AG04450 (cell line): ENCODE measurements around the gene RAB19. TPM values are rescaled to one million over a fixed set of nuclear protein-coding genes. Genes with fewer than 3 reads are reported as not detected.

Source experiments
- CTCF ChIA-PET: fragments of 300-600, 350-600 bp; formaldehyde crosslinking; extraction: SDS; loops from one replicate; lab custom pipeline; 2022; ENCODE audit warnings: antibody characterized with exemption, inconsistent platforms; lab: Charles Lee
- POLR2A ChIA-PET: fragments of 350-600 bp; formaldehyde crosslinking; extraction: SDS; loops from one replicate; lab custom pipeline; 2021; ENCODE audit warnings: antibody characterized with exemption, inconsistent platforms; lab: Yijun Ruan, JAX
- DNase-seq: peaks from one replicate; pipeline ENCODE4 v3.0.0-alpha.2; 2011; ENCODE audit warnings: low read depth, low spot score
- H3K27ac ChIP-seq: one replicate; pipeline ENCODE4 v1.5.1; 2012; ENCODE audit warnings: low read depth, low read length, control low read depth
- H3K27me3 ChIP-seq: one replicate; pipeline ENCODE4 v1.6.0; 2012; ENCODE audit warnings: low read length; ENCODE audit not compliant: control insufficient read depth, insufficient read depth
- H3K4me3 ChIP-seq: 2 replicates; pipeline ENCODE4 v1.5.1; 2011; ENCODE audit warnings: mild to moderate bottlenecking, low read depth, low read length, control low read depth
- H3K9me3 ChIP-seq: 2 replicates; pipeline ENCODE4 v1.5.1; 2012; ENCODE audit warnings: low read length; ENCODE audit not compliant: control insufficient read depth, insufficient read depth
- CTCF ChIP-seq: IDR thresholded peaks from 2 replicates; pipeline ENCODE4 v1.5.1; 2011; ENCODE audit warnings: low read depth, low read length, control low read depth, inconsistent platforms
- polyA plus RNA-seq: library from polyadenylated mRNA; depleted of rRNA; stranded (reverse); fragments of >200 nt; gene quantifications from 2 replicates; pipeline ENCODE4 v1.2.3, GENCODE V29; 2011

The RAB19 gene
- polyA plus RNA-seq, 1 experiment: not detected

- DNase-seq: no peak
- CTCF ChIA-PET: no interaction called here
- POLR2A ChIA-PET: interaction anchor here (0.7 kb wide), 3 partner anchors 38 to 104 kb away, joined by 5 to 7 read pairs (median 7); no protein-coding TSS in a partner anchor
- no peak for TF ChIP-seq CTCF
- no peak overlapping the region for H3K27ac ChIP-seq
- H3K27me3 ChIP-seq: peaks cover 2% of the 10 kb centered on the region
- H3K9me3 ChIP-seq: no peaks in the 10 kb centered on the region
- no peak overlapping the region; the same call in 1 of the 2 replicates for H3K4me3 ChIP-seq
Observed at GRCh38 chr7:140398821-140399220, 5.0 kb upstream of the RAB19 start.

GRCh38 chr7:140400381-140400780, 3.5 kb upstream of the RAB19 start:
- H3K9me3 ChIP-seq: no peaks in the 10 kb centered on the region
- H3K27me3 ChIP-seq: peaks cover 4% of the 10 kb centered on the region
- no peak for DNase-seq
- no peak overlapping the region for H3K4me3 ChIP-seq
- H3K27ac ChIP-seq: no peak overlapping the region
- ChIA-PET CTCF (no interaction called here), POLR2A (no interaction called here)
- no peak for TF ChIP-seq CTCF

GRCh38 chr7:140402178-140402835, 1.6 kb upstream of the RAB19 start:
- Histone ChIP-seq H3K27me3 (peaks cover 4% of the 10 kb centered on the region), H3K27ac (no peak overlapping the region), H3K9me3 (no peaks in the 10 kb centered on the region), H3K4me3 (no peak overlapping the region)
- peak; percentile 39 for DNase-seq
- ChIA-PET CTCF (no interaction called here), POLR2A (no interaction called here)
- TF ChIP-seq CTCF: no peak

- CTCF ChIA-PET: no interaction called here
Observed at GRCh38 chr7:140404565-140405065, 757 bp downstream of the RAB19 start.

More at GRCh38 chr7:140404565-140405065, 757 bp downstream of the RAB19 start:
- Histone ChIP-seq H3K27ac (no peak overlapping the region), H3K9me3 (no peaks in the 10 kb centered on the region), H3K27me3 (peaks cover 4% of the 10 kb centered on the region), H3K4me3 (no peak overlapping the region)
- POLR2A ChIA-PET: no interaction called here
- DNase-seq: no peak
- no peak for TF ChIP-seq CTCF
